HG02884 (cell line): Measurements from ENCODE around the gene STBD1.
"Not testable (repeated sequence)": the region's sequence is repeated elsewhere in the genome, so short reads cannot be mapped to it uniquely, and the experiment has no call there.

Source experiments
- ATAC-seq: cut with Tn5 transposase; IDR thresholded peaks from one replicate; pipeline ENCODE4 v1.9.1; 2021; ENCODE audit warnings: mild to moderate bottlenecking, moderate library complexity; ENCODE audit not compliant: unreplicated experiment

STBD1 gene

GRCh38 chr4:76305971-76306881, at the start of gene STBD1:
Gene STBD1 (plus strand): TSS chr4:76306733. CDS start chr4:76306770, 37 bp downstream.
- ATAC-seq, result no peak

GRCh38 chr4:76256968-76257367, 49.6 kb upstream of the STBD1 start:
- ATAC-seq, result no peak

GRCh38 chr4:76257824-76258223, 48.7 kb upstream of the STBD1 start:
- ATAC-seq, result no peak

GRCh38 chr4:76260571-76260970, 46.0 kb upstream of the STBD1 start:
- no peak for ATAC-seq

- no peak for ATAC-seq
These were observed 40.8 kb upstream of the STBD1 start for GRCh38 chr4:76265631-76266218.

GRCh38 chr4:76266627-76267026, 39.9 kb upstream of the STBD1 start:
- no peak for ATAC-seq

- ATAC-seq, result no peak
These were observed 38.7 kb upstream of the STBD1 start for GRCh38 chr4:76267811-76268210.

GRCh38 chr4:76270244-76271175, 36.0 kb upstream of the STBD1 start:
- ATAC-seq, result no peak

- no peak for ATAC-seq
These were observed 35.3 kb upstream of the STBD1 start for GRCh38 chr4:76271248-76271647.

- ATAC-seq, result no peak
These were observed 34.5 kb upstream of the STBD1 start for GRCh38 chr4:76272073-76272472.

- no peak for ATAC-seq
These were observed 34.0 kb upstream of the STBD1 start for GRCh38 chr4:76272582-76272981.

GRCh38 chr4:76272999-76273398, 33.5 kb upstream of the STBD1 start:
- no peak for ATAC-seq

GRCh38 chr4:76275486-76276124, 30.9 kb upstream of the STBD1 start:
- no peak for ATAC-seq

GRCh38 chr4:76276813-76277212, 29.7 kb upstream of the STBD1 start:
- no peak for ATAC-seq

- ATAC-seq, result no peak
These were observed 28.9 kb upstream of the STBD1 start for GRCh38 chr4:76277667-76278066.

- ATAC-seq, result no peak
These were observed 27.9 kb upstream of the STBD1 start for GRCh38 chr4:76278583-76278982.

- ATAC-seq, result no peak
These were observed 27.1 kb upstream of the STBD1 start for GRCh38 chr4:76279462-76279861.

GRCh38 chr4:76280488-76281441, 25.8 kb upstream of the STBD1 start:
- ATAC-seq, result no peak

- not testable (repeated sequence) for ATAC-seq
These were observed 24.9 kb upstream of the STBD1 start for GRCh38 chr4:76281594-76281993.
